ENCODE data around the gene ASB2. TPM values are rescaled to one million over a fixed set of nuclear protein-coding genes. Genes with fewer than 3 reads are reported as not detected.

Gene ASB2
- total and polyA plus RNA-seq, 2 of the 8 experiments (the other 6 are each of a cell fraction or from before 2014, with no cell fraction given) = 1.0 to 2.1 TPM

DNA sequence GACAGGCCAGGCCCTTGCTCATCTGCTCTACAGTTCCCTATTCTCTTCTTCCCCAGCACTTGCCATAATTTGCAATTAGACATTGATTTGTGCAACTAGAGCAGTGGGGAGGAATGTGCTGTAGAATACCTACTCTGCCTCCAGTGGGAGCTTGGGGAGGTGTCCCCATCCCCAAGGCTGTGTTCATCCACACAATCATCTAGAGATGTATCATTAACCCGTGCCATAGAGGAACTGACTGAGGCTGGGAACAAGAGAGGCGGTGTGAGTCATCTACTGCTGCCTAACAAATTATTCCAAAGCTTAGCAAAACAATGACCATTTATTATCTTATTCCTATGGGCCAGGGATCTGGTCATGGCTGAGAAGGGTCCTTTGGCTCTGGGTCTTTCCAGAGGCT is 44.6 kb upstream of the ASB2 start:
- Histone ChIP-seq H2AK5ac (ENCODE audit: low read depth, low read length) (no peak overlapping the region), H3K79me1 (ENCODE audit: low read depth, low read length) (no peaks in the 10 kb centered on the region), H2AFZ (ENCODE audit: low read length) (0 out of 2 replicates have a peak overlapping the region, but pooled peaks have one; percentile 48), H4K20me1 (replicated peaks in 1 of 2; ENCODE audit: control insufficient read depth in 1 of 2, insufficient read depth in 2 of 2, low read length in 2 of 2) (no peaks in the 10 kb centered on the region), H3K36me3 (ENCODE audit: control insufficient read depth in 2 of 4, insufficient read depth in 4 of 4, low read length in 3 of 4) (no peaks in the 10 kb centered on the region; a peak in 1 of 8 replicates), H3K4me1 (replicated peaks in 1 of 4; ENCODE audit: control insufficient read depth in 3 of 4, insufficient read depth in 4 of 4, low read length in 3 of 4) (peaks cover 0 to 18% (median 10%) of the 10 kb centered on the region in 4 experiments; a peak in 4 of 7 replicates), H2BK120ac (replicated peaks; ENCODE audit: low read depth, low read length) (no peak overlapping the region), H3K14ac (ENCODE audit: insufficient read length) (no peak overlapping the region), H2BK15ac (ENCODE audit: low read length) (no peak overlapping the region), H3K27ac (ENCODE audit: low read depth, low read length) (no peak overlapping the region), H2BK20ac (ENCODE audit: low read length) (no peak overlapping the region), H3K18ac (ENCODE audit: extremely low read depth, low read length) (no peak overlapping the region), H3K56ac (replicated peaks; ENCODE audit: insufficient read length, low read depth, low read length) (no peak overlapping the region), H3K4ac (replicated peaks; ENCODE audit: insufficient read length, low read depth, low read length) (no peak overlapping the region), H3K79me2 (ENCODE audit: control insufficient read depth in 1 of 2, insufficient read depth in 2 of 2, low read length in 2 of 2) (no peaks in the 10 kb centered on the region), H2BK5ac (ENCODE audit: low read depth, low read length) (no peak overlapping the region), H2BK12ac (ENCODE audit: low read depth, low read length) (no peak overlapping the region), H4K91ac (replicated peaks; ENCODE audit: insufficient read length, low read length) (no peak overlapping the region), H4K5ac (ENCODE audit: insufficient read length, low read depth, low read length) (no peak overlapping the region), H3K9ac (replicated peaks in 1 of 4; ENCODE audit: extremely low read depth in 1 of 4, low read depth in 3 of 4, low read length in 3 of 4) (no peak overlapping the region), H3K23ac (ENCODE audit: insufficient read length) (no peak overlapping the region), H3K4me3 (ENCODE audit: extremely low read depth in 1 of 4, insufficient read depth in 2 of 4, low read depth in 3 of 4, low read length in 4 of 4) (no peak overlapping the region), H4K8ac (ENCODE audit: extremely low read depth, insufficient read depth, low read length) (no peak overlapping the region), H3K27me3 (replicated peaks in 1 of 4; ENCODE audit: control insufficient read depth in 3 of 4, extremely low read depth in 1 of 4, insufficient read depth in 3 of 4, low read length in 3 of 4) (no peaks in the 10 kb centered on the region; a peak in 1 of 7 replicates), H3K9me3 (ENCODE audit: insufficient read depth in 2 of 2, low read depth in 1 of 2, low read length in 1 of 2) (no peaks in the 10 kb centered on the region), H3K23me2 (ENCODE audit: low read depth, low read length) (no peaks in the 10 kb centered on the region; the same call in 1 of the 2 replicates), H3K4me2 (ENCODE audit: insufficient read depth in 1 of 2, low read depth in 2 of 2, low read length in 2 of 2) (no peak overlapping the region)
- DNase-seq (ENCODE audit: low read depth in 1 of 2, low spot score in 2 of 2) (no peak), FAIRE-seq (no peak)
- 77% methylated on average over 2 of the region's 2 CpGs; no CpG with 5 or more reads in 1 of the 2 experiments for WGBS, 2 experiments (ENCODE audit: extremely low coverage in 1 of 2, insufficient coverage in 1 of 2, insufficient read length in 1 of 2, insufficient replicate concordance in 2 of 2, low coverage in 1 of 2, low lambda C conversion rate in 2 of 2, missing lambda C conversion rate in 1 of 2)
- ChIA-PET CTCF (ENCODE audit: partially characterized antibody) (interaction anchor here (0.6 to 9.7 kb wide), 11 partner anchors 9 to 1458 kb away, joined by 3 to 65 read pairs (median 4); no protein-coding TSS in a partner anchor), POLR2A (ENCODE audit: partially characterized antibody) (interaction anchor here (1.4 kb wide), 1 partner anchor 10 kb away, joined by 5 read pairs; no protein-coding TSS in a partner anchor)
- TF ChIP-seq ATF3 (IDR thresholded peaks at IDR 0.05; ENCODE audit: insufficient read depth, low read depth, low read length) (no peak), SRF (IDR thresholded peaks at IDR 0.05; ENCODE audit: low read depth, low read length) (no peak), KDM4A (IDR thresholded peaks at IDR 0.05; ENCODE audit: low read depth, low read length, severe bottlenecking) (no peak), GTF2F1 (IDR thresholded peaks at IDR 0.05; ENCODE audit: borderline replicate concordance, low read depth, low read length) (no peak), MAFK (IDR thresholded peaks at IDR 0.05; ENCODE audit: low read depth, low read length) (no peak), CTBP2 (IDR thresholded peaks at IDR 0.05; ENCODE audit: borderline replicate concordance, insufficient read depth, insufficient read length, low read length) (no peak), CBX5 (IDR thresholded peaks at IDR 0.05; ENCODE audit: low read depth, low read length) (no peak), JUND (IDR thresholded peaks at IDR 0.05; ENCODE audit: low read length) (no peak), CHD1 (IDR thresholded peaks at IDR 0.05; ENCODE audit: low read depth, low read length) (no peak), HDAC6 (IDR thresholded peaks at IDR 0.05; ENCODE audit: low read depth, low read length) (no peak), JUN (IDR thresholded peaks at IDR 0.05; ENCODE audit: low read depth, low read length) (no peak), GABPA (IDR thresholded peaks at IDR 0.05; ENCODE audit: borderline replicate concordance, insufficient read depth, low read length) (no peak), EGR1 (IDR thresholded peaks at IDR 0.05; ENCODE audit: borderline replicate concordance, low read depth, low read length) (no peak), SP4 (IDR thresholded peaks at IDR 0.05; ENCODE audit: low read length) (no peak)
